Measurements from ENCODE around the gene SNU13.

- TF ChIP-seq CTCF (IDR thresholded peaks at IDR 0.05) (no peak), POLR2A (IDR thresholded peaks at IDR 0.05) (no peak)
Measured at GRCh38 chr22:41713004-41713403, 24.3 kb upstream of the SNU13 start.

All from heart left ventricle (tissue), 13 donors.